Measurements from ENCODE around the gene KDM4E. TPM values are rescaled to one million over a fixed set of nuclear protein-coding genes. Genes with fewer than 3 reads are reported as not detected.
"Not testable (repeated sequence)": the region's sequence is repeated elsewhere in the genome, so short reads cannot be mapped to it uniquely, and the experiment has no call there.

The KDM4E gene
- total RNA-seq, 3 donors from 2014 or later (not counting 1 experiment from before 2014, with no cell fraction given): not detected

DNA sequence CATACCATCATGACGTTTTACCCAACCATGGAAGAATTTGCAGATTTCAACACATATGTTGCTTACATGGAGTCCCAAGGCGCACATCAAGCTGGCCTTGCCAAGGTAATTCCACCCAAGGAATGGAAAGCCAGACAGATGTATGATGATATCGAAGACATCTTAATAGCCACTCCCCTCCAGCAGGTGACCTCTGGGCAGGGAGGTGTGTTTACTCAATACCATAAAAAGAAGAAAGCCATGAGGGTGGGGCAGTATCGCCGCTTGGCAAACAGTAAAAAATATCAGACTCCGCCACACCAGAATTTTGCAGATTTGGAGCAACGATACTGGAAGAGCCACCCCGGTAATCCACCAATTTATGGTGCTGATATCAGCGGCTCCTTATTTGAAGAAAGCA lies 536 bp downstream of the KDM4E start:
- H3K9me3 ChIP-seq (ENCODE audit: control insufficient read depth, insufficient read depth, low read length); DNase-seq; H3K27me3 ChIP-seq (ENCODE audit: control insufficient read depth, insufficient read depth, low read length); H3K27ac ChIP-seq (ENCODE audit: low read length); H3K36me3 ChIP-seq (ENCODE audit: control insufficient read depth, insufficient read depth, low read length); ATAC-seq; H3K36me3 Mint-ChIP-seq; H3K27ac Mint-ChIP-seq; H3K9me3 Mint-ChIP-seq; intact Hi-C loops (cut with micrococcal nuclease); H3K4me1 ChIP-seq (ENCODE audit: control insufficient read depth, insufficient read depth, low read length); H3K4me3 Mint-ChIP-seq; H3K4me1 Mint-ChIP-seq; H3K4me3 ChIP-seq (ENCODE audit: low read length): not testable (repeated sequence)
- peaks cover 4 to 23% of the 10 kb centered on the region in 2 donors for H3K27me3 Mint-ChIP-seq (ENCODE audit: low read depth in 2 of 2)
- WGBS (ENCODE audit: insufficient coverage): 87% methylated on average over 2 of the region's 9 CpGs

DNA sequence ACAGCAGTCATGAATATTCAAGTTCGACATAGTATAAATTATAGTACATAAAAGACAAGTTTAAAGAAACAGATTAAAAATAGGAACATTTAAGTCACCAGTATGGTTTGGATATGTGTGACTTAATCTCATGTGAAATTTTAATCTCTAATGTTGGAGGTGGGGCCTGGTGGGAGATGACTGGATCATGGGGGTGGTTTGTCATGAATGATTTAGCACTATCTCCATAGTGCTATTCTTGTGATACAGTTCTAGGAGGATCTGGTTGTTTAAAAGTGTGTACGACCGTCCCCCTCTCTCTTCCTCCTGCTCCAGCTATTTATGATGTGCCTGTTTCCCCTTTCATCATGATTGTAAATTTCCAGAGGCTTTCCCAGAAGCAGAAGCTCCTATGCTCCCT lies 3.3 kb downstream of the KDM4E start:
- no peaks in the 10 kb centered on the region for H3K4me1 Mint-ChIP-seq
- Histone ChIP-seq H3K4me1 (ENCODE audit: control insufficient read depth, insufficient read depth, low read length) (no peaks in the 10 kb centered on the region), H3K27ac (ENCODE audit: low read length) (no peak overlapping the region), H3K36me3 (ENCODE audit: control insufficient read depth, insufficient read depth, low read length) (no peaks in the 10 kb centered on the region), H3K4me3 (ENCODE audit: low read length) (no peak overlapping the region), H3K9me3 (ENCODE audit: control insufficient read depth, insufficient read depth, low read length) (no peaks in the 10 kb centered on the region), H3K27me3 (ENCODE audit: control insufficient read depth, insufficient read depth, low read length) (no peaks in the 10 kb centered on the region)
- TF ChIP-seq, protein P1, sequence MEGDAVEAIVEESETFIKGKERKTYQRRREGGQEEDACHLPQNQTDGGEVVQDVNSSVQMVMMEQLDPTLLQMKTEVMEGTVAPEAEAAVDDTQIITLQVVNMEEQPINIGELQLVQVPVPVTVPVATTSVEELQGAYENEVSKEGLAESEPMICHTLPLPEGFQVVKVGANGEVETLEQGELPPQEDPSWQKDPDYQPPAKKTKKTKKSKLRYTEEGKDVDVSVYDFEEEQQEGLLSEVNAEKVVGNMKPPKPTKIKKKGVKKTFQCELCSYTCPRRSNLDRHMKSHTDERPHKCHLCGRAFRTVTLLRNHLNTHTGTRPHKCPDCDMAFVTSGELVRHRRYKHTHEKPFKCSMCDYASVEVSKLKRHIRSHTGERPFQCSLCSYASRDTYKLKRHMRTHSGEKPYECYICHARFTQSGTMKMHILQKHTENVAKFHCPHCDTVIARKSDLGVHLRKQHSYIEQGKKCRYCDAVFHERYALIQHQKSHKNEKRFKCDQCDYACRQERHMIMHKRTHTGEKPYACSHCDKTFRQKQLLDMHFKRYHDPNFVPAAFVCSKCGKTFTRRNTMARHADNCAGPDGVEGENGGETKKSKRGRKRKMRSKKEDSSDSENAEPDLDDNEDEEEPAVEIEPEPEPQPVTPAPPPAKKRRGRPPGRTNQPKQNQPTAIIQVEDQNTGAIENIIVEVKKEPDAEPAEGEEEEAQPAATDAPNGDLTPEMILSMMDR (IDR thresholded peaks at IDR 0.05): no peak
- H3K36me3 Mint-ChIP-seq: no peaks in the 10 kb centered on the region
- DNase-seq: no peak
- peaks cover 11 to 28% of the 10 kb centered on the region in 2 donors for H3K27me3 Mint-ChIP-seq (ENCODE audit: low read depth in 2 of 2)
- 100% methylated on average over 2 of the region's 3 CpGs for WGBS (ENCODE audit: insufficient coverage)
- no peak for ATAC-seq
- no peak overlapping the region for H3K27ac Mint-ChIP-seq
- no peaks in the 10 kb centered on the region for H3K9me3 Mint-ChIP-seq
- intact Hi-C loops (cut with micrococcal nuclease): no loop called here
- H3K4me3 Mint-ChIP-seq: no peak overlapping the region

DNA sequence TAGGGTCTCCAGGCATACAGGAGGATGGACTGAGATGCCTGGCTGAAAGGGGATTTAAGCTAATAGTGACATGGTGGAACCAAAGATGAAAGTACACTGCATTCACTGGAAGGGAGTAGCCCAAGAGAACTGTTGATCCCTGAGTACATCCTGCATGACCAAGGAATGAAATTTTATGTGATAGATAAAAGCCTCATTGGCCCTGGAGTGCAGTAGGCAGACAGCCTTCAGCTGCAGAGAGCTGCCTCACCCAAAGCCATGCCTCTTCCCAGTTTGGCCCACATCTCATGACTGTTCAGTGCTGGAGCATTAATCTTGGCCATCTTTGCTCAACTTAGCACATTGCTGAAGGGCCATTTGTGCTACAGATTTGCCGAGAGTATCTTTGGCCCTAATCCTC lies 8.0 kb downstream of the KDM4E start:
- no peaks in the 10 kb centered on the region for H3K9me3 Mint-ChIP-seq
- H3K27ac Mint-ChIP-seq: no peak overlapping the region
- WGBS (ENCODE audit: insufficient coverage): 87% methylated on average over 1 of the region's 1 CpG
- Histone ChIP-seq H3K27me3 (ENCODE audit: control insufficient read depth, insufficient read depth, low read length) (peaks cover 9% of the 10 kb centered on the region), H3K4me1 (ENCODE audit: control insufficient read depth, insufficient read depth, low read length) (no peaks in the 10 kb centered on the region), H3K27ac (ENCODE audit: low read length) (no peak overlapping the region), H3K9me3 (ENCODE audit: control insufficient read depth, insufficient read depth, low read length) (no peaks in the 10 kb centered on the region), H3K36me3 (ENCODE audit: control insufficient read depth, insufficient read depth, low read length) (no peaks in the 10 kb centered on the region), H3K4me3 (ENCODE audit: low read length) (no peak overlapping the region)
- intact Hi-C loops (cut with micrococcal nuclease): no loop called here
- no peak for ATAC-seq
- DNase-seq: no peak
- H3K4me3 Mint-ChIP-seq: no peak overlapping the region
- TF ChIP-seq, protein P1 (IDR thresholded peaks at IDR 0.05): no peak
- H3K27me3 Mint-ChIP-seq (ENCODE audit: low read depth in 2 of 2): peaks cover 29 to 45% of the 10 kb centered on the region in 2 donors
- no peaks in the 10 kb centered on the region for H3K36me3 Mint-ChIP-seq
- H3K4me1 Mint-ChIP-seq: peaks cover 0 to 1% of the 10 kb centered on the region in 2 donors

DNA sequence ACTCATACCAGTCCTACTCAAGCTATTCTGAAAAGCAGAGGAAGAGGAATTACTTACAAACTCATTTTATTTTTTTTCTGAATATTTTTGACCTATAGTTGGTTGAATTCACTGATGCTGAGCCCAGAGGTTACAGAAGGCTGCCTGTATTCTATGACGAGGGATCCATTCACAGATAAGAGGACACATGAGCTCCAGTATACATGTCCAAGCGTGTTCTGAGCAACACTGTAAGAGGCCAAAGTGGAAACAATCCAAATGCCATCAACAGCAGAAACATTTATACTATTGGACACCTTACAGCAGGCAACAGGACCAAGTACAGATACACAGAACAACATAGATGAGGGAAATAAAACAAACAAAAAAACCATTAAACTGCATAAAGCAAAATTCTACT lies 10.3 kb downstream of the KDM4E start:
- H3K36me3 ChIP-seq (ENCODE audit: control insufficient read depth, insufficient read depth, low read length): no peaks in the 10 kb centered on the region
- DNase-seq (no peak), ATAC-seq (no peak)
- Mint-ChIP-seq H3K4me3 (no peak overlapping the region), H3K27me3 (ENCODE audit: low read depth in 2 of 2) (peaks cover 31 to 52% of the 10 kb centered on the region in 2 donors), H3K9me3 (no peaks in the 10 kb centered on the region), H3K4me1 (peaks cover 0 to 5% of the 10 kb centered on the region in 2 donors), H3K36me3 (no peaks in the 10 kb centered on the region), H3K27ac (no peak overlapping the region)
- WGBS (ENCODE audit: insufficient coverage): 77% methylated on average over 2 of the region's 2 CpGs
- intact Hi-C loops (cut with micrococcal nuclease): no loop called here
- no peak overlapping the region for H3K4me3 ChIP-seq (ENCODE audit: low read length)
- no peak overlapping the region for H3K27ac ChIP-seq (ENCODE audit: low read length)
- TF ChIP-seq, protein P1 (IDR thresholded peaks at IDR 0.05): no peak
- no peaks in the 10 kb centered on the region for H3K4me1 ChIP-seq (ENCODE audit: control insufficient read depth, insufficient read depth, low read length)
- peaks cover 12% of the 10 kb centered on the region for H3K27me3 ChIP-seq (ENCODE audit: control insufficient read depth, insufficient read depth, low read length)
- H3K9me3 ChIP-seq (ENCODE audit: control insufficient read depth, insufficient read depth, low read length): no peaks in the 10 kb centered on the region

DNA sequence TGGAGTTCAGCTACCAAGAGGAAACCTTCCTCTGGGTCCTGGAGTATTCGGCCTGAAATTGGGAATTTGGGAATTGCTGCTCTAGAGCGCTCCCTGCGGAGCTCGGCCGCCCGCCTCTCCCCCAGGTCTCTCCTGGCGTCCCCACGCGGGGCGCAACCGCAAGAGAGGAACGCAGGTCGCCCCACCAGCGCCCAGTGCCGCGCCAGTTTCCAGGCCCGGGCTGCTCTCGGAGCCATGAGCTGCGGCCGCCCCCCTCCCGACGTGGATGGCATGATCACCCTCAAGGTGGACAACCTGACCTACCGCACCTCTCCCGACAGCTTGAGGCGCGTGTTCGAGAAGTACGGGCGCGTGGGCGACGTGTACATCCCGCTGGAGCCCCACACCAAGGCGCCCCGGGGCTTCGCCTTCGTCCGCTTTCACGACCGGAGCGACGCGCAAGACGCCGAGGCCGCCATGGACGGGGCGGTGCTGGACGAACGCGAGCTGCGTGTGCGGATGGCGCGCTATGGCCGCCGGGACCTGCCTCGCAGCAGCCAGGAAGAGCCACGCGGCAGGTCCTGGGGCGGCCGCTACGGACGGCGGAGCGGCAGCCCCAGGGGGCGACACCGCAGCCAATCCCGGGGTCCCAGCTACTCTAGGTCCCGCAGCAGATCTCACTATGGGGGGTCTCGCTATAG lies 12.4 kb downstream of the KDM4E start:
- H3K27ac ChIP-seq (ENCODE audit: low read length); H3K27ac Mint-ChIP-seq; H3K9me3 ChIP-seq (ENCODE audit: control insufficient read depth, insufficient read depth, low read length); H3K9me3 Mint-ChIP-seq; intact Hi-C loops (cut with micrococcal nuclease); H3K4me3 Mint-ChIP-seq; H3K36me3 ChIP-seq (ENCODE audit: control insufficient read depth, insufficient read depth, low read length); H3K4me1 Mint-ChIP-seq; H3K36me3 Mint-ChIP-seq; H3K4me1 ChIP-seq (ENCODE audit: control insufficient read depth, insufficient read depth, low read length); H3K4me3 ChIP-seq (ENCODE audit: low read length): not testable (repeated sequence)
- 32% methylated on average over 71 of the region's 71 CpGs for WGBS (ENCODE audit: insufficient coverage)
- peaks cover 15% of the 10 kb centered on the region for H3K27me3 ChIP-seq (ENCODE audit: control insufficient read depth, insufficient read depth, low read length)
- peaks cover 31 to 60% of the 10 kb centered on the region in 2 donors for H3K27me3 Mint-ChIP-seq (ENCODE audit: low read depth in 2 of 2)
- DNase-seq: peak in 1 of 2 donors; percentile 33
- ATAC-seq: peak; percentile 55 to 78 (median 73)

Data from natural killer cell (primary cell).